ENCODE results near the gene CAPN14. TPM values are rescaled to one million over a fixed set of nuclear protein-coding genes. Genes with fewer than 3 reads are reported as not detected.

CAPN14 gene
- total RNA-seq, 1 donor from 2014 or later, result 0.13 TPM

DNA sequence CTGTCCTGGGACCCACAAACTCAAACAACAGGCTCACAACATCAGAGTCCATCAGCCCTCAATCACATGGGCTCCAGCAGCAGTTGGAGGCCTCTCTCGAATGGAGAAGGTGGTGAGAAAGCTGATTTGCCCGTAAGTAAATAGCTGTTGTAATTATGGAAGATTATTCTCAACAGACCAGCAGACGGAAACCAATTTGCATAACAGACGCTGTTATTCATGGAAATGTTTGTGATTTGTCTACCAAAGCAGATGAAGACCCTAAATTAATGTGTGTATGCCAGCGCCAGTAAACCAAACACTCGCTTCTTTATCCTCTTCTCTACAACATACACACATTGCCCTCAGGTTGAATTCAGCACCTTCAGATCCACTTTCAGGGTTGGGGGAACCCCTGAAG, 55.7 kb downstream of the CAPN14 start:
- H3K36me3 Mint-ChIP-seq (ENCODE audit: low read depth, unreplicated experiment), result no peaks in the 10 kb centered on the region
- no peak overlapping the region for H3K4me3 Mint-ChIP-seq (ENCODE audit: unreplicated experiment)
- TF ChIP-seq, protein P1, sequence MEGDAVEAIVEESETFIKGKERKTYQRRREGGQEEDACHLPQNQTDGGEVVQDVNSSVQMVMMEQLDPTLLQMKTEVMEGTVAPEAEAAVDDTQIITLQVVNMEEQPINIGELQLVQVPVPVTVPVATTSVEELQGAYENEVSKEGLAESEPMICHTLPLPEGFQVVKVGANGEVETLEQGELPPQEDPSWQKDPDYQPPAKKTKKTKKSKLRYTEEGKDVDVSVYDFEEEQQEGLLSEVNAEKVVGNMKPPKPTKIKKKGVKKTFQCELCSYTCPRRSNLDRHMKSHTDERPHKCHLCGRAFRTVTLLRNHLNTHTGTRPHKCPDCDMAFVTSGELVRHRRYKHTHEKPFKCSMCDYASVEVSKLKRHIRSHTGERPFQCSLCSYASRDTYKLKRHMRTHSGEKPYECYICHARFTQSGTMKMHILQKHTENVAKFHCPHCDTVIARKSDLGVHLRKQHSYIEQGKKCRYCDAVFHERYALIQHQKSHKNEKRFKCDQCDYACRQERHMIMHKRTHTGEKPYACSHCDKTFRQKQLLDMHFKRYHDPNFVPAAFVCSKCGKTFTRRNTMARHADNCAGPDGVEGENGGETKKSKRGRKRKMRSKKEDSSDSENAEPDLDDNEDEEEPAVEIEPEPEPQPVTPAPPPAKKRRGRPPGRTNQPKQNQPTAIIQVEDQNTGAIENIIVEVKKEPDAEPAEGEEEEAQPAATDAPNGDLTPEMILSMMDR (IDR thresholded peaks at IDR 0.05; ENCODE audit: unreplicated experiment), result no peak
- peaks cover 4% of the 10 kb centered on the region for H3K27me3 Mint-ChIP-seq (ENCODE audit: unreplicated experiment)
- H3K9me3 Mint-ChIP-seq (ENCODE audit: unreplicated experiment), result no peaks in the 10 kb centered on the region
- no peak overlapping the region for H3K27ac Mint-ChIP-seq (ENCODE audit: unreplicated experiment)
- no peak for DNase-seq (ENCODE audit: low spot score)
- no peaks in the 10 kb centered on the region for H3K4me1 Mint-ChIP-seq (ENCODE audit: unreplicated experiment)

DNA sequence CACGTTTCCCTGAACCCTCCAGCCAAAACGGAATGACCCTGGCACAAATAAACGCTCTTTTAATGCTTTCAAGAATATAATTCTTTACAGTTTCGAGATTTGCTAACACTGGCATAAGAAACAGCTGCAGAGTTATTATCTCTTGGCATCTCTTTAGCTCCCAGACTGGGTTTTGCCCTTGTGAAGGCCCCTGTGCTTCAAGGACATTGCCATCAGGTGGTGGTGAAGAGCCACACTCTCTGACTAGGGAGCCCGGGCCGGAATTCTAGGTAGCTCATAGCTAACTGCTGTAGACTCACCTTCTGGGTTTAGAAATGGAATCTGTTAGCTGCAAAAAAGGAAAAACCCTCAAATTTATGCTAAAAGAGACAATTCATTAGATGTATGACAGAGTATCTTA, 65.8 kb downstream of the CAPN14 start:
- H3K4me1 Mint-ChIP-seq (ENCODE audit: unreplicated experiment), result no peaks in the 10 kb centered on the region

DNA sequence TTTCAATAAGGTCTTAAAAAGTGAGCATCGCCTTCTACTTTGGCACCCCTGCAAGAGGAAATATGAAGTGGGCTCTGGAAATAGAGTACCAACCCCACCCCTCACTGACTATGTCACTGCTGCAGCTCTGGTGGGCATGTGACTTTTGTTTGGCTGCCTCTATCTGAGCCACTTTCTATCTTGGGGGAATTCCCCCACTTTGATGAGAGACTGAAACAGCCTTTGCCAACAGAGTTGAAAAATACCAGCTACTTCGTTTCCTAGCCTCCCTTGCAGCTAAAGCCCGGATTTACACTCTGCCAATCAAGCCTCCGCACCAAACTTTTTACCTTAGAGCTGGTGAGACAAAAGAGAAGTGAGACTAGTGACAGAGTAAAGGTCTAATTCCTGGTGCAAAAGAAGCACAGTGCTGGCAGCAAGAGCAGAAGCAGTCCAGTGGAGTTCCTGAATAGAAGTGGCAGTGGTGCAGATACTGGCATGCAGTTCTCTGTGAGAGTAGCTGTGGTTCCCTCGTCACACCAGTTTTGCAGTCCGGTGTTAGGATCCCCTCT, 67.1 kb downstream of the CAPN14 start:
- no peak for DNase-seq (ENCODE audit: low spot score)
- H3K4me1 Mint-ChIP-seq (ENCODE audit: unreplicated experiment), result peaks cover 2% of the 10 kb centered on the region
- peaks cover 1% of the 10 kb centered on the region for H3K27me3 Mint-ChIP-seq (ENCODE audit: unreplicated experiment)
- H3K27ac Mint-ChIP-seq (ENCODE audit: unreplicated experiment), result no peak overlapping the region
- H3K4me3 Mint-ChIP-seq (ENCODE audit: unreplicated experiment), result no peak overlapping the region
- H3K9me3 Mint-ChIP-seq (ENCODE audit: unreplicated experiment), result no peaks in the 10 kb centered on the region
- no peaks in the 10 kb centered on the region for H3K36me3 Mint-ChIP-seq (ENCODE audit: low read depth, unreplicated experiment)
- TF ChIP-seq, protein P1 (IDR thresholded peaks at IDR 0.05; ENCODE audit: unreplicated experiment), result no peak

More for the DNA sequence above, 65.8 kb downstream of the CAPN14 start:
- H3K27ac Mint-ChIP-seq (ENCODE audit: unreplicated experiment), result no peak overlapping the region
- no peak overlapping the region for H3K4me3 Mint-ChIP-seq (ENCODE audit: unreplicated experiment)
- H3K27me3 Mint-ChIP-seq (ENCODE audit: unreplicated experiment), result peaks cover 1% of the 10 kb centered on the region
- no peaks in the 10 kb centered on the region for H3K9me3 Mint-ChIP-seq (ENCODE audit: unreplicated experiment)
- H3K36me3 Mint-ChIP-seq (ENCODE audit: low read depth, unreplicated experiment), result no peaks in the 10 kb centered on the region
- TF ChIP-seq, protein P1 (IDR thresholded peaks at IDR 0.05; ENCODE audit: unreplicated experiment), result no peak
- no peak for DNase-seq (ENCODE audit: low spot score)

DNA sequence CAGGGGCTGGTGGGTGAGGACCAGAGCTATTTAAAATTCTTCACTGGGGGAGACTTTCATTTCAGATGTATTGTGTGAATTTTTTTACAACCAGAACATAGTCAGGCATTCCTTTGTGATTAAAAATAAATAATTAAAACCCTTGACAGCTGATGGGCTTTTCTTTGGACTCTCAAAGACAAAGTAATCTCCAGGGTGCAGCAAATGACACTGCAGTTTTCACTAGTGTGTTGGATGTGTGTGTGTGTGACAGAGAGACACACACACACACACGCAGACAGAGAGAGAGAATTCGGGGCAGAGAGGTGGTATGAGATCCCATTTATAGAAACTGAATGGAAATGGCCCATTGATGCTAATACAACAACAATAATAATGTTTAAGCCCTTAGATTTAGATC, 68.8 kb downstream of the CAPN14 start:
- H3K9me3 Mint-ChIP-seq (ENCODE audit: unreplicated experiment), result no peaks in the 10 kb centered on the region
- H3K4me3 Mint-ChIP-seq (ENCODE audit: unreplicated experiment), result no peak overlapping the region
- H3K36me3 Mint-ChIP-seq (ENCODE audit: low read depth, unreplicated experiment), result no peaks in the 10 kb centered on the region
- H3K27ac Mint-ChIP-seq (ENCODE audit: unreplicated experiment), result no peak overlapping the region
- no peak for DNase-seq (ENCODE audit: low spot score)
- H3K4me1 Mint-ChIP-seq (ENCODE audit: unreplicated experiment), result peaks cover 2% of the 10 kb centered on the region
- no peaks in the 10 kb centered on the region for H3K27me3 Mint-ChIP-seq (ENCODE audit: unreplicated experiment)
- TF ChIP-seq, protein P1 (IDR thresholded peaks at IDR 0.05; ENCODE audit: unreplicated experiment), result no peak

DNA sequence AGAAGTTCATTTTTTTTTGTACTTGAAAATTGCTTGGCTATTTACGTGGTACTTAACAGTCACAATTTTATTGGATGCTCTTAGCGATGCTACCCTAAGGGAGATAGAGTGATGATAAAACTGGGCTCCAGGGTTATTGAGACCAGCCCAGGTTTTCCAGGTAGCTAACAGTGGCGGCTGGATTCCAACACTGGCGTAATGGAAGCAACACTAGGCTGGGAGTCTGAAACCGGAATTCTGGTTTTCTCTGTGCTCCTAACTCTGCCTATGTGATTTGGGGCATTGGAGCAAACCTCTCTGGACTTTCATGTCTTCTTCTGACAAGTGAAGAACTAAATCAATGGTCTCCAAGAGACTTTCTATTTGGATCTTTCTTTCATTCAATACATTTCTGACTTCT, 69.7 kb downstream of the CAPN14 start:
- Mint-ChIP-seq H3K36me3 (ENCODE audit: low read depth, unreplicated experiment) (no peaks in the 10 kb centered on the region), H3K27me3 (ENCODE audit: unreplicated experiment) (peaks cover 2% of the 10 kb centered on the region), H3K27ac (ENCODE audit: unreplicated experiment) (no peak overlapping the region), H3K4me3 (ENCODE audit: unreplicated experiment) (no peak overlapping the region), H3K4me1 (ENCODE audit: unreplicated experiment) (peaks cover 2% of the 10 kb centered on the region), H3K9me3 (ENCODE audit: unreplicated experiment) (no peaks in the 10 kb centered on the region)
- TF ChIP-seq, protein P1 (IDR thresholded peaks at IDR 0.05; ENCODE audit: unreplicated experiment), result no peak
- DNase-seq (ENCODE audit: low spot score), result no peak
